ENCODE measurements around the gene CAMKV.
"Not testable (repeated sequence)": the region's sequence is repeated elsewhere in the genome, so short reads cannot be mapped to it uniquely, and the experiment has no call there.

CAMKV gene

GRCh38 chr3:49869525-49870126 is at the start of gene CAMKV:
TSS of gene CAMKV (minus strand) at chr3:49869906. CDS start at chr3:49862388, 7,518 bp downstream.
- DNase-seq, result peak; percentile 11

DNA sequence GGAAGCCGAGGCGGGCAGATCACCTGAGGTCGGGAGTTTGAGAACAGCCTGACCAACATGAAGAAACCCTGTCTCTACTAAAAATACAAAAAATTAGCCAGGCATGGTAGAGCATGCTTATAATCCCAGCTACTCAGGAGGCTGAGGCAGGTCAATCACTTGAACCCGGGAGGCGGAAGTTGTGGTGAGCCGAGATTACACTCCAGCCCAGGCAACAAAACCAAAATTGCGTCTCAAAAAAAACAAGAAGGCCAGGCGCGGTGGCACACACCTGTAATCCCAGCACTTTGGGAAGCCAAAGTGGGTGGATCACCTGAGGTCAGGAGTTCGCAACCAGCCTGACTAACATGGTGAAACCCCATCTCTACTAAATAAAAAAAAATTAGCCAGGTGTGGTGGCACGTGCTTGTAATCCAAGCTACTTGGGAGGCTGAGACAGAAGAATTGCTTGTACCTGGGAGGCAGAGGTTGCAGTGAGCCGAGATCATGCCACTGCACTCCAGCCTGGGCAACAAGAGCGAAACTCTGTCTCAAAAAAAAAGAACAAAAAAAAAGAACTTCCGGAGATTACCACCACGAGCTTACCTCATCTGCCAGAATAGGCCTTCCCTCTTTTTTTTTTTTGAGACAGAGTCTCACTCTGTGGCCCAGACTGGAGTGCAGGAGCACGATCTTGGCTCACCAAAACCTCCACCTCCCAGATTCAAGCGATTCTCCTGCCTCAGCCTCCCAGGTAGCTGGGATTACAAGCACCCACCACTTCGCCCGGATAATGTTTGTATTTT is 48.3 kb upstream of the CAMKV start:
- DNase-seq, result not testable (repeated sequence)

- no peak for DNase-seq
Observed at GRCh38 chr3:49916686-49917085, 47.0 kb upstream of the CAMKV start.

DNA sequence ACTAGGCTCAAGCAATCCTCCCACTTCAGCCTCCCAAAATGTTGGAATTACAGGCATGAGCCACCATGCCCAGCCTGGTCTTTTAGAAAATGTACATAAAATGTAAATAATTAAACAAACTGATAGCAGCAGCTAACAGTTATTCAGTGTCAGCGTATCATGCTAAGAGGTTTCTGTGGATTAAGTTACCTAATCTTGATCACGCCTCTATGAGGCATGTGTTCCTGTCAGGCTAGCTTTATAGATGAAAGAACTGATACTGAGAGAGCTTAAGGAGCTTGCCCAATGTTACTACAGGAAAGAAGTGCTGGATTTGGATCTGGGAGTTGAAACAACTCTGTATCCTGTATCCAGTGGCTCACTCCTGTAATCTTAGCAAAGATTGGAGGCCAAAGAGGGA is 45.2 kb upstream of the CAMKV start:
- DNase-seq, result no peak

DNA sequence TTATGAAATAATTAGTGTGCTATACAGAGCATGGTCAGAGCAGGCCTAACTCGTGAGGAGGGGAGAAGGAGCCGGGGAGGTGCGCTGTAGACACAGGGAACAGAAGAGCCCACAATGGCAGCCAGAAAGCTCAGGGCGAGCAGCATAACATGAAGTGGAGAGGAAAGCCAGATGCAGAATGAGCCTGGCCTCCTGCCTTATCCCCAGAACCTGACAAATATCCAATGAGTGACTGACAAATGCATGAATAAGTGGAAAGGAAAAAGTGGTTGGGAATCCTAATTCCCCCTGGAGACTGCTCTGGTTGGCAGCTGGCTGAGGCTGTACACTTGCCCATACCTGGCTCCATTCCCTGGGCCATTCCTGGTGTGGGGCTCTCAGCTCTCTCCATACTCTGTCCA is 43.2 kb upstream of the CAMKV start:
- DNase-seq, result no peak

DNA sequence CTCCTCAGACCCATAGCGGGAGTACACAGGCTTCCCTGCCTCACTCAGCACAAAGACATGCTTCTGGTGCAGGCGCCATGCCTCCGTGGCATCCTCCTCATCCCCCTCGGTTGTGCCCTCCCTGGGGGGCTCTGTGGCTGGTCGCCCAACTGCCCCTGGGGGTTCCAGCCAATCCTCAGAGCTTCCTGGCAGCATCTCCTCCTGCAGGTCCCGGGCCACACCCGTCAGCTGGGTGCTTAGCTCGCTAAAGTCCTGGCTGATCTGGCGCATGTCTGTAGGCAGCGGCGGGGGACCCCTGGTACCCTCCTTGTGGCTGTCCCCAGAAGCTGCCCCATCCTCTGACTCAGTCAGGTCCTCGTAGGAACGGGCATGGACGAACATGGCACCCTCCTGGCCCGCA is 41.9 kb upstream of the CAMKV start:
- DNase-seq, result no peak

- DNase-seq, result no peak
Observed at GRCh38 chr3:49911124-49911420, 41.4 kb upstream of the CAMKV start.

DNA sequence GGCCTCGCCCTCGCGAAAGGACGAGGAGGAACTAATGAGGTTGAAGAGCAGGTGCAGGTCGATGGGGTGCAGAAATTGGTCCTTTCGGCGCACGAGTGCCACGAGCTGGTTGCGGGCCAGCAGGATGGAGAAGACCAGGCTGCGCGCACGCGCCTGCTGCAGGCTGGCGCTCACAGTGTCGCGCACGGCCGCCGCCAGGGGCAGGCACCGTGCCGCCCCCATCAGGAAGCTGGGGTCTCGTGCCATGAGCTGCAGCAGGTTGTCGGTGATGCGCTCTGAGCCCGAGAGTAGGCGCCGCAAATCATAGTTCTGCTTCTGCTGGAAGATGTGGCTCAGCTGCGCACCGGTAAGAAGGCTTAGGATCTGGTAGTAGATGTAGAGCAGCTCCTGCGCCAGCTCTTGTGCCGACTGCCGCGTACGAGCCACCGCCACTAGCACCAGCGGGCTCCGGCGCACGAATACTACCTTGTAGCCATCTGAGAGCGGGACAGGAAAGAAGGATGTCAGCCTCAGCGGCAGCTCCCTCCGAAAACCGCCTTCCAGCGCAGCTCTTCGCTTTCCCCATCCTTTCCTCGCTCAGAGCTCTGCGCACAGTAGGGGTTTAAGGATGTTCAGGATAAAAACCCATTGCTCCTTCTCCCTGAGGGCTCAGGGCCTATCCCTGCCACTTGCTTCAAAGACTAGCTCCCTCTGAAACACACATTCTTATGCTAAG is 40.9 kb upstream of the CAMKV start:
- DNase-seq, result no peak

DNA sequence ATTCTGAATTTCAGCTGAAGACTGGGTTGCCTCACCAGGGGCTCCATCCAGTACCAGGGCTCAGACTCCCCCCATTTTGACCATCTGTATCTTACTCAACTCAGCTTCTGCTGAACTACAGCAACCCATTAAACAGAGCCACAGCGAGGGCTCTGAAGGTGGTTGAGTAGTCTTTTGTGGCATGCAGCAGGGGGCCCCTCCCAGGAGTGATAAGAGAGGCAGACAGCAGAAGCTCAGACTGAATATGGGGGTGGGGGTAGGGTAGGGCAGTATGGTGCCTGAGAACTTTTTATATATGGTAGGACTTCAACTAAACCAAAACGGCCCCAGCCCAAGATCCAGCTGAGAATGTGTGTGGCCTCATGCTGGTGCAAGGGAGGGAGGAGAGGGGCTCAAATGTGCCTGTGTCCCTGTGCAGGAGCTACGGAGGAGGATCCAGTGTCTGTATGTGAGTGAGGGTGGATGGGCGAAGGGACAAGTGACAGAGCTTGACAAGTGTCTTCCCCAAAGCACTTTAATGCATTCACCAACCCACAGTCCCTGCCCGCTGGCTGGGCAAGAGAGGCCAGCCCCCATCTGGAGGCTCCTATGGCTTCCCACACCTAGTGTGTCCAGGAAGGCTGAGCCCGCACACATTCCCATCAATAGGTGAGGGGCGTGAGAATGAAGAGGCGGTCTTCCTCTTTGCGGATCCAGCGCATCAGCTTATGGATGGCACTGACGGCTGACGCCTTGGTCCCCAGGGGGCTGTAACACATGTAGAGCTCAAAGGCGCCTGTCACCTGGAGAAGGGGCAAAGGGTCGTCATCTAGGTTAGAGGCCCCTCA is 38.9 kb upstream of the CAMKV start:
- no peak for DNase-seq

- peak; percentile 57 for DNase-seq
Observed at GRCh38 chr3:49906073-49906743, 36.5 kb upstream of the CAMKV start.

- not testable (repeated sequence) for DNase-seq
Observed at GRCh38 chr3:49904448-49904847, 34.7 kb upstream of the CAMKV start.

- DNase-seq, result peak; percentile 85
Observed at GRCh38 chr3:49903451-49904424, 34.0 kb upstream of the CAMKV start, which contains the start of gene MST1R. TSS of gene MST1R (minus strand) at chr3:49903873. CDS start at chr3:49903609, 264 bp downstream.

DNA sequence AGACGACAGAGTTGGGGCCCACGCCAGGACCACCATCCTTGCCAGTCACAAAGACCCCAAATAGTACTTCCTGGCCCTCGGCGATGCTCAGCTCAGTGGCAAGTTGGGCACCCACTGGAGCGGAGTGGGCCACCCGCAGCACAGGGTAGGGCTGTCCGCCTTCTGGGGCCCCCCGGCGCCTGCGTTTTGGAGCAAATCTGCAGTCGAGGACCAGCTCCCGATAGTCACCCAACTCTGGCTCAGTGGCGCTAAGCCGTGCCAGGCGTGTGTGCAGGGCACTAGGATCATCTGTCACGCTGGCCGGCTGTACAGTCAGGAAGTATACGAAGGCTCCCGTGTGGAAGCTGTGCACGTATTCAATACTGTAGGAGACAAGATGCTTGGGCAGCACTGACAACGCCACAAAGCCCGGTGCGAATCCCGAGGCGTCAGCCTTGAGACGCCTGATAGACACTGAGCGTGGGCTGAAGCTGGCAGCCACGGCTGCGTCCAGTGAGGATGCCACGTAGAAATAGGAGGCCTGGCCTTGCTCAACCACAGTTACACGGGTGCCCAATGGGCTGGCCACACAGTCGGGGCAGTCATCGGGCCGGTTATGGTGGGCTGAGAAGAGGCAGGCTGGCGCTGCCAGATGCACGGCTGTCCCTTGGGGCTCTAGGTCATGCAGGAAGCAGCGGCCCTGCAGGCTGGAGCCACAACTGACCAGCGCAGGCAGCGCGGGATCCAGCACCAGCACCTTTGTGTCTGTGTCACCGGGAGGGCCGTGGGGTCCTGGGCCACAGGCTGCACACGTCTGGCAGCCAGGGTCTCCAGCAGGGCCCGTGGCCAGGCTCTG is 33.0 kb upstream of the CAMKV start:
- no peak for DNase-seq

- DNase-seq, result no peak
Observed at GRCh38 chr3:49901366-49902339, 31.9 kb upstream of the CAMKV start.

DNA sequence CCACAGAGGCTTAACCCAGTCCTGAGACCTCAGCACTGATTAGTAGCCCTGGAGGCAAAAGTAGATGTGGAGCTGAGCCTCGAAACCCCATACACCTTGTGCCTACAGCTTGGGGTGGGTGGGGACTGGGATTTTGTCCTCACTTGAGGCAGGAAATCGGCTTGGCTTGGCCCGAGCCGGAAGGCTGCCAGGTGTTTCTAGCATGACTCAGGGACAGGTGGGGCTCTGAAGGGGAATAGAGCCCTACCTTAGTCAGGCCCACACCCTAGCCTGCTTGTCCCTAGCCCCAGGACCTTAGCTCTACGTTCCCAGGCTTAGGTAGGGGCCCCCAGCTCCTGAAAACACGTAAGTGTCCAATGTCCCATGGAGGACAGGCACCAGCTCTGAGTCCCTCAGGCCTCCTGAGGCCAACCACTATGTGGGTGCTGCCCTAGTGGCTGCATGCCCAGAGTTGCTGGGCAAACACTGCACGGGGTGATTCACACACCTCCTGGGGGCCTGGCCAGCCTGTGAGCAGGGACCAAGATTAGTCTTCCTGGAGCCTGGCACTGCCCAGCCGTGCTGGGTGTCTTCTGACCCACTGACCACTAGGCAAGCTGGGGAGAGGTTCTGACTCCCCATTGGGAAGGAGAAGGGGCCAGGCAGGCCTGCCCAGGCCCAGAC is 30.9 kb upstream of the CAMKV start:
- no peak for DNase-seq

DNA sequence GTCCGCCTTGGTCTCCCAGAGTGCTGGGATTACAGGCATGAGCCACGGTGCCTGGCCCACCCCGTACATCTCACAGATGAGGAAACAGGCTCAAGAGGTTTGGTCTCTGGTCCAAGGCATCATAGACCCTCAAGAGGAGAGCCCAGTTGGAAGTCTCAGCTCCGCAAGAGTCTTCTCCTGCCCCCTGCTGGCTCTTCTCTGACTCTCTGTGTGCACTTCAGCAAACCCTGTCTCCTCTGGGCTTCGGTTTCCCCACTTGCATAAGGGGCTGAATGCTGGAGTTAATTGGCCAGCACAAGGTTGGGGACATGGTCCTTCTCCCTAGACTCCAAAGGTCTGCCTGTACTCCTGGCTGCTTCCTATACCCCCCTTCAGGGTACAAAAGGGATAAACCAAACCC is 30.1 kb upstream of the CAMKV start:
- DNase-seq, result no peak

DNA sequence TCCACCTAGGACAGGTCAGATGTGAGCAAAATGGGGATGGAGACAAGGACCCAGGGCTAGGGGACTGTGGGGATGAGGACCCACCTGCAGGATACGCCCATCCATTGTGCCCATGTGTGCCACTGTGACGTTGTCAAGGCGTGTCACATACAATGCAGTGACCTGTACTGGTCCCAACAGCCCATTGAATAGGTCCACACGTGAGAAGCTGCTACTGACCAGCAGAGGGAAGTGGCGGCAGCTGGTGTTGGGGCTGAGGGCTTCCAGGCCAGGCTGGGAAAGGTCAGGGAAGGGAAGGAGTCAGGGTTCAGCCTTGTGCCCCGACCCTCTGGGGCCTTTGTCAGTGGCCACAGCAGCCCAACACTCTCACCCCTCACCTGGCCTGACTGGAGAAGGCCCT is 29.3 kb upstream of the CAMKV start:
- no peak for DNase-seq

DNA sequence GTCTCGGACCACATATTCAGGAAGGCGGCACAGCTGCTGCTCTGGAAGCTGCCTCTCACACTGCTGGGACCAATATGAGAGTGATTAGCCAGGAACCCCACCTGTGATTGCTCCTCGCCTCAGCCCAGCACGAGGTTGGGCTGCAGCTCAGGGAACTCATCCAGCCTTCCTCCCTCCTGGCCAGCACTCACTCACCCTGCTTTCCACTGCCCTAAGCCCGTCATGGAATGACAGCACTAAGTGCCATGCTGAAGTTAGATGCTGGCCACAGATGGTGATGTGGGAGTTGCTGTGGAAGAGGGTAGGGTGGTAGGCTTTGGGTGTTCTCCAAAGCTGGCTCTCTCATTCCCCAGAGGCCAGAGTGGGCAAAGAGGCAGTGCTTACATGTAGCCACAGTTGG is 26.6 kb upstream of the CAMKV start:
- no peak for DNase-seq

GRCh38 chr3:49895791-49896190 is 26.1 kb upstream of the CAMKV start:
- no peak for DNase-seq

Data from CD4-positive, alpha-beta T cell treated with Interleukin-17A for 1 hour (primary cell).